ENCODE data around the gene RYR3. TPM values are rescaled to one million over a fixed set of nuclear protein-coding genes. Genes with fewer than 3 reads are reported as not detected.

RYR3 gene
- total and polyA plus RNA-seq, 10 of the 15 experiments (the other 5 are each of a cell fraction or from before 2014, with no cell fraction given), result under 0.01 to 0.44 (median 0.16) TPM; not detected in 5

DNA sequence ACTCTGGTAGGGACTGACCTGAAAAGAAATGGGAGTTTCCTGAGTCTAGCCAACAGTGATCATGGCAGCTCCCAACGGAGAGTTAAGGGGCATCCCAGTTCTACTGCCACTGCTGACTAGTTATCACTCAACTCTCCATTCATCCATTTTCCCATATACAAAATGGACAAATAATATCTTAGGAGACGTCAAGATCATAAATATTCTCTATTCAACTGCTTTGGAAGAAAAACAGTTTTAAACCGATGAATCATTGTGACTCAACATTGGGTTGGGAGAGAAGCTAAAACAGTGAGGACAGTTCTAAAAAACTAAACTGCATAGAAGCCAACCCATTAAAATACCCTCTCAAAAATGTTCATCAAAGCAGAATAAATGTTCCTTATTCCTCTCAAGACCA, 600.0 kb downstream of the RYR3 start:
- Histone ChIP-seq H3K27ac (ENCODE audit: control insufficient read depth, insufficient read depth) (no peak overlapping the region), H3K4me2 (ENCODE audit: control insufficient read depth, insufficient read depth) (no peak overlapping the region), H3K36me3 (ENCODE audit: control insufficient read depth in 2 of 2, insufficient read depth in 2 of 2, low read length in 1 of 2) (no peaks in the 10 kb centered on the region), H2AFZ (ENCODE audit: control insufficient read depth, low read depth, low read length) (no peak overlapping the region), H3K4me1 (ENCODE audit: control insufficient read depth, insufficient read depth, low read length) (peaks cover 4% of the 10 kb centered on the region; the same call in 1 of the 2 replicates), H3K27me3 (replicated peaks in 1 of 2; ENCODE audit: control insufficient read depth in 2 of 2, insufficient read depth in 2 of 2, low read length in 1 of 2) (no peaks in the 10 kb centered on the region), H3K9ac (ENCODE audit: control insufficient read depth, insufficient read depth, low read length) (no peak overlapping the region), H3K4me3 (no peak overlapping the region), H3K79me2 (ENCODE audit: control insufficient read depth, insufficient read depth, low read length) (no peaks in the 10 kb centered on the region), H3K9me3 (replicated peaks; ENCODE audit: control insufficient read depth, insufficient read depth, low read length) (no peaks in the 10 kb centered on the region), H4K20me1 (ENCODE audit: control insufficient read depth, insufficient read depth) (no peaks in the 10 kb centered on the region)
- DNase-seq (ENCODE audit: low read depth, low spot score), result no peak
- FAIRE-seq, result no peak
- no TSS peak for BruUV-seq (replicated peaks)
- intact Hi-C loops (cut with micrococcal nuclease; ENCODE audit: unreplicated experiment) (no loop called here), in situ Hi-C loops (cut with MboI) (no loop called here)
- TF ChIP-seq MAX (IDR thresholded peaks at IDR 0.05; ENCODE audit: low read depth, low read length) (no peak), BRCA1 (IDR thresholded peaks at IDR 0.05; ENCODE audit: low read depth, low read length) (no peak), ZBTB11 (CRISPR knock-in tag; IDR thresholded peaks at IDR 0.05) (no peak), SMC3 (IDR thresholded peaks at IDR 0.05; ENCODE audit: borderline replicate concordance, low read length) (no peak), SIN3A (IDR thresholded peaks at IDR 0.05; ENCODE audit: low read depth, low read length) (no peak)
- ATAC-seq, result no peak
- 90% methylated on average over 3 of the region's 3 CpGs for WGBS (ENCODE audit: insufficient coverage, insufficient replicate concordance, low lambda C conversion rate, missing lambda C conversion rate)
- ChIA-PET RAD21 (ENCODE audit: unreplicated experiment) (no interaction called here), CTCF (interaction anchor here (0.7 kb wide), 1 partner anchor 29 kb away, joined by 3 read pairs; no protein-coding TSS in a partner anchor), SMC1A (ENCODE audit: uncharacterized antibody, unreplicated experiment) (no interaction called here), POLR2A (no interaction called here)
